Mesenchymal stem cell (in vitro differentiated cells and primary cell): ENCODE results near the gene GULP1.

Source experiments
- DNase-seq: peaks from one replicate; pipeline ENCODE4 v3.0.0-alpha.2; 2013
- H2AFZ ChIP-seq: one replicate; pipeline ENCODE4 v1.6.1; 2013; ENCODE audit warnings: low read depth, mild to moderate bottlenecking, control low read depth, inconsistent platforms, low read length, moderate library complexity
- H2AK5ac ChIP-seq: 2 replicates; pipeline ENCODE4 v1.6.1; 2013; ENCODE audit warnings: low read length, moderate library complexity, mild to moderate bottlenecking, inconsistent platforms; ENCODE audit not compliant: severe bottlenecking
- H2BK120ac ChIP-seq: one replicate; pipeline ENCODE4 v1.6.1; 2013; ENCODE audit warnings: low read depth, mild to moderate bottlenecking, inconsistent platforms, low read length, moderate library complexity
- H2BK12ac ChIP-seq, 2 experiments: one replicate each; pipeline ENCODE4 v1.6.1; 2013; ENCODE audit warnings: inconsistent platforms in 2 of 2, low read length in 2 of 2, mild to moderate bottlenecking in 2 of 2, moderate library complexity in 2 of 2, control low read depth in 1 of 2
- H2BK15ac ChIP-seq: one replicate; pipeline ENCODE4 v1.6.1; 2013; ENCODE audit warnings: mild to moderate bottlenecking, low read depth, inconsistent platforms; ENCODE audit not compliant: poor library complexity, severe bottlenecking
- H2BK5ac ChIP-seq: 2 replicates; pipeline ENCODE4 v1.6.1; 2013; ENCODE audit warnings: low read depth, mild to moderate bottlenecking, low read length, control low read depth, inconsistent platforms; ENCODE audit not compliant: poor library complexity, severe bottlenecking
- H3K14ac ChIP-seq, 2 experiments: one replicate each; pipeline ENCODE4 v1.6.1; 2013; ENCODE audit warnings: inconsistent platforms in 2 of 2, low read length in 2 of 2, control low read depth in 1 of 2, mild to moderate bottlenecking in 1 of 2, moderate library complexity in 1 of 2
- H3K18ac ChIP-seq, 2 experiments: one replicate each; pipeline ENCODE4 v1.6.1; 2013; ENCODE audit warnings: inconsistent platforms in 2 of 2, low read length in 2 of 2, control low read depth in 1 of 2, low read depth in 1 of 2, mild to moderate bottlenecking in 1 of 2
- H3K23ac ChIP-seq, 2 experiments: one replicate each; pipeline ENCODE4 v1.6.1; 2013; ENCODE audit warnings: inconsistent platforms in 2 of 2, low read length in 2 of 2, mild to moderate bottlenecking in 2 of 2, moderate library complexity in 2 of 2, control low read depth in 1 of 2
- H3K27ac ChIP-seq: 2 replicates; pipeline ENCODE4 v1.5.1; 2013; ENCODE audit warnings: mild to moderate bottlenecking, moderate library complexity, low read length, control low read depth, inconsistent platforms; ENCODE audit not compliant: poor library complexity, severe bottlenecking
- H3K27me3 ChIP-seq, 2 experiments: 2 replicates each; pipeline versions ENCODE4 v1.6.1 to v1.7.0; 2013; ENCODE audit warnings: low read length in 2 of 2, mild to moderate bottlenecking in 2 of 2, moderate library complexity in 2 of 2, control low read depth in 1 of 2, inconsistent platforms in 1 of 2; ENCODE audit not compliant: control insufficient read depth in 1 of 2, insufficient read depth in 1 of 2
- H3K36me3 ChIP-seq, 2 experiments: 2 replicates each; pipeline versions ENCODE4 v1.6.1 to v1.7.0; 2013; ENCODE audit warnings: low read length in 2 of 2, control low read depth in 1 of 2, inconsistent platforms in 1 of 2, low read depth in 1 of 2, mild to moderate bottlenecking in 1 of 2; ENCODE audit not compliant: insufficient read depth in 2 of 2, control insufficient read depth in 1 of 2
- H3K4ac ChIP-seq, 2 experiments: one replicate each; pipeline ENCODE4 v1.6.1; 2013; ENCODE audit warnings: inconsistent platforms in 2 of 2, low read length in 2 of 2, mild to moderate bottlenecking in 2 of 2, moderate library complexity in 2 of 2, control low read depth in 1 of 2, low read depth in 1 of 2
- H3K4me1 ChIP-seq: 2 replicates; pipeline ENCODE4 v1.6.1; 2013; ENCODE audit warnings: low read depth, low read length, control low read depth; ENCODE audit not compliant: control insufficient read depth, insufficient read depth
- H3K4me2 ChIP-seq: 2 replicates; pipeline ENCODE4 v1.6.1; 2013; ENCODE audit warnings: low read length, mild to moderate bottlenecking, inconsistent platforms; ENCODE audit not compliant: poor library complexity, severe bottlenecking
- H3K4me3 ChIP-seq, 2 experiments: 2 replicates each; pipeline versions ENCODE4 v1.5.1 to v1.7.0; 2013; ENCODE audit warnings: low read length in 2 of 2, mild to moderate bottlenecking in 2 of 2, control low read depth in 1 of 2, low read depth in 1 of 2; ENCODE audit not compliant: insufficient read depth in 1 of 2
- H3K79me1 ChIP-seq: replicated peaks from 2 replicates; pipeline ENCODE4 v1.6.1; 2013; ENCODE audit warnings: mild to moderate bottlenecking, control low read depth, low read length, inconsistent platforms; ENCODE audit not compliant: poor library complexity, severe bottlenecking
- H3K9ac ChIP-seq: 2 replicates; pipeline ENCODE4 v1.7.0; 2013; ENCODE audit warnings: mild to moderate bottlenecking, low read length, moderate library complexity
- H3K9me3 ChIP-seq: 2 replicates; pipeline ENCODE4 v1.7.0; 2013; ENCODE audit warnings: mild to moderate bottlenecking, low read length; ENCODE audit not compliant: control insufficient read depth
- H4K8ac ChIP-seq: one replicate; pipeline ENCODE4 v1.6.1; 2013; ENCODE audit warnings: inconsistent platforms, mild to moderate bottlenecking, low read length, moderate library complexity
- H4K91ac ChIP-seq: one replicate; pipeline ENCODE4 v1.6.1; 2013; ENCODE audit warnings: mild to moderate bottlenecking, low read length, inconsistent platforms
- WGBS: methylation state at CpG from one replicate; pipeline ENCODE4 v1.1.7; 2013; ENCODE audit warnings: mixed read lengths; 5-methylcytosine and 5-hydroxymethylcytosine counted together

Gene GULP1

DNA sequence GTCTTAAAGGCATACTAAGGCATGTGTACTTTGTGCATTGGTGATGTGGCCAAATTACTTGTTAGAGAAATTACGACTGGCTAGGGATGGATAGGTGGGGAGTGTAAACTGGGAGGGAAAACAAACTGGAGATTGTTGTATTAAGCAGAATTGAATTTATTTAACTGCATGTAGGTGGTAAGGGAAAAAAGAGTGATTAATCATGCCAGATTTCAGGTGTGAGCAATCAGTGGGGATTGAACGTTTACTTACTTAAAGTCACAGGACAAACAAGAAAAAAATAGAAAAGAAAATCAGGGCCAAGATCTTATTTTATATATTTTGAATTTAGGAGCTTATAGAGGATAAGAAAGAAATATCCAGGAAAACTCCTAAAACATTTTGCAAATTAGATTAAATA lies 88.6 kb downstream of the GULP1 start:
- Histone ChIP-seq H3K36me3 (peaks cover 0 to 11% of the 10 kb centered on the region in 2 experiments), H2BK12ac (no peak overlapping the region), H2BK120ac (no peak overlapping the region), H3K14ac (no peak overlapping the region), H3K4me3 (no peak overlapping the region), H3K4me2 (no peak overlapping the region), H2AK5ac (no peak overlapping the region), H3K23ac (no peak overlapping the region), H3K79me1 (peaks cover 18% of the 10 kb centered on the region), H2AFZ (no peak overlapping the region), H3K4me1 (peaks cover 4% of the 10 kb centered on the region), H3K18ac (peak overlapping the region in 1 of 2 experiments; percentile 54), H2BK5ac (no peak overlapping the region), H4K8ac (no peak overlapping the region), H4K91ac (no peak overlapping the region), H2BK15ac (no peak overlapping the region), H3K27me3 (no peaks in the 10 kb centered on the region), H3K9ac (no peak overlapping the region), H3K9me3 (peaks cover 4% of the 10 kb centered on the region), H3K27ac (peak overlapping the region; percentile 49), H3K4ac (no peak overlapping the region)
- DNase-seq = no peak
- WGBS = 97% methylated on average over 1 of the region's 2 CpGs

DNA sequence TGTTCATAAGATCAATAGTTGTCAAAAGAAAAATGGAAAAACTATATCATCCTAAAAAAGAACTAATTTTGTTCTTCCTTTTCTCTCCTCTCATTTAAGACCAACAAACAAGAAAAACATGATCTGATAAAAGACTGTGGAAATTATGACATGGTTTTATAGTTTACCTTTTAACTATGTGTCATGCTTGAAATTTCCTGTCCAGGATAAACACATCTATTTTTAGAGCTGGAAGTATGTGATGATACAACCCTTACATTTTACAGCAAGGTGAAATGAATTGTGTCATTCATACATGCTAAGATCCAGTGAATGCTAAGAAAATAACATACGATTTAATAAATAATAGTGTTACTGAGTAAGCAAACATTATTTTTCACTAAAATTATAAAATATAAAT lies 89.9 kb downstream of the GULP1 start:
- H2BK120ac ChIP-seq = no peak overlapping the region
- H3K9me3 ChIP-seq = peaks cover 12% of the 10 kb centered on the region
- peak; percentile 87 for DNase-seq
- H3K27ac ChIP-seq = no peak overlapping the region
- no peak overlapping the region for H2BK12ac ChIP-seq
- no peak overlapping the region for H3K18ac ChIP-seq
- H3K27me3 ChIP-seq = no peaks in the 10 kb centered on the region
- no peak overlapping the region for H2AK5ac ChIP-seq
- H3K14ac ChIP-seq = no peak overlapping the region
- peaks cover 0 to 16% of the 10 kb centered on the region in 2 experiments for H3K36me3 ChIP-seq
- H3K4me3 ChIP-seq = no peak overlapping the region
- H3K4me1 ChIP-seq = peaks cover 4% of the 10 kb centered on the region
- no peak overlapping the region for H3K4me2 ChIP-seq
- WGBS = no CpG with 5 or more reads among the region's 1 CpG
- H3K4ac ChIP-seq = no peak overlapping the region
- H2AFZ ChIP-seq = no peak overlapping the region
- no peak overlapping the region for H3K9ac ChIP-seq
- H3K23ac ChIP-seq = no peak overlapping the region
- H3K79me1 ChIP-seq = peaks cover 19% of the 10 kb centered on the region
- no peak overlapping the region for H4K91ac ChIP-seq
- no peak overlapping the region for H4K8ac ChIP-seq
- H2BK5ac ChIP-seq = no peak overlapping the region
- H2BK15ac ChIP-seq = no peak overlapping the region

DNA sequence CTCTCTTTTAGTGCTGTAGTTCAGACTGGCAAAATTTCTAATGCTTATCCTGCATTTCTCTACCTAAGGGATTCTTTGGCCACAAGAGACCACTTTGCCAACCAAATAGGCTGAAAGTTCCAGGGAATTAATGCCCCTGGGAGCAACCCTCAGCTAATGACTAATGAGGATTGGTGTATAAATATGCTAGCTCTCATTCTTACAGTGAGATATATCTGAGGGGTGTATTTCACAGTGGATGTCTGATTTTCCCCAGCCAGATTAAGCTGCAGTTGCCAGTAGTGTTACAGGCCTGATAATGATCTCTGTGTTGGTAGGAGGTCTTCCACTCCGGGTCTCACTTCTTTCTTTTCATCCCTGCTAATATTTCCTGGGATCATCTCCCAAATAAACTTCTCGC lies 90.4 kb downstream of the GULP1 start:
- H3K79me1 ChIP-seq = peaks cover 19% of the 10 kb centered on the region
- peak overlapping the region; percentile 84 for H2BK5ac ChIP-seq
- peak; percentile 64 for DNase-seq
- peaks cover 0 to 16% of the 10 kb centered on the region in 2 experiments for H3K36me3 ChIP-seq
- no peak overlapping the region for H3K14ac ChIP-seq
- H2AFZ ChIP-seq = no peak overlapping the region
- H2BK12ac ChIP-seq = no peak overlapping the region
- no peaks in the 10 kb centered on the region for H3K27me3 ChIP-seq
- H3K27ac ChIP-seq = peak overlapping the region; percentile 94
- H3K18ac ChIP-seq = peak overlapping the region in 1 of 2 experiments; percentile 43
- no peak overlapping the region for H2BK120ac ChIP-seq
- H3K4me3 ChIP-seq = no peak overlapping the region
- H4K91ac ChIP-seq = no peak overlapping the region
- peak overlapping the region; percentile 65 for H3K9ac ChIP-seq
- H2BK15ac ChIP-seq = no peak overlapping the region
- H2AK5ac ChIP-seq = peak overlapping the region; percentile 93
- peak overlapping the region in 1 of 2 experiments; percentile 64 for H3K4ac ChIP-seq
- peak overlapping the region; percentile 37 for H3K4me2 ChIP-seq
- no peak overlapping the region for H3K23ac ChIP-seq
- peaks cover 12% of the 10 kb centered on the region for H3K9me3 ChIP-seq
- H3K4me1 ChIP-seq = peaks cover 4% of the 10 kb centered on the region
- no CpG with 5 or more reads among the region's 2 CpGs for WGBS
- H4K8ac ChIP-seq = no peak overlapping the region

DNA sequence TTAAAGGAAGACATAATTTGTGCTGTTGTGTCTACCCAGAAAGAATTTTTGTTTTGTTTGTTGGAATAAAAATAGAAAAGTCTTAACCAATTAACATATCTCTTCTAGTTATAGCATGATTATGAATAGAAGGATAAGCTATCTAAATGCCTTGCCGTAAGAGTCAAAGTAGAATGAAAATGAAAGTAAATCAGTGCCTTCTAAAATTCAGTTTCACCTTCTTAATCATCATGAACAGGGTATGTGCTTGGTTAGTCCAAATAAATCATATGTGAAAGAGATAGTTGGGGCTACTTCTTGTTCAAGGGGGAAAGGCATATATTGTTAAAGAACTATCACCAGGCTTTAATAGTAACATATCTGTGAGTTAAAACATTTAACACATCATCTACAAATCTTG lies 91.5 kb downstream of the GULP1 start:
- peak; percentile 34 for DNase-seq
- H3K9me3 ChIP-seq = peaks cover 12% of the 10 kb centered on the region
- H3K4ac ChIP-seq = no peak overlapping the region
- H3K27me3 ChIP-seq = no peaks in the 10 kb centered on the region
- H3K14ac ChIP-seq = no peak overlapping the region
- H3K18ac ChIP-seq = no peak overlapping the region
- peaks cover 0 to 16% of the 10 kb centered on the region in 2 experiments for H3K36me3 ChIP-seq
- H3K4me2 ChIP-seq = no peak overlapping the region
- H3K23ac ChIP-seq = no peak overlapping the region
- no peak overlapping the region for H2BK5ac ChIP-seq
- no peak overlapping the region for H2BK12ac ChIP-seq
- H3K79me1 ChIP-seq = peaks cover 19% of the 10 kb centered on the region
- WGBS = 100% methylated on average over 1 of the region's 1 CpG
- H3K27ac ChIP-seq = peak overlapping the region; percentile 94
- peaks cover 4% of the 10 kb centered on the region for H3K4me1 ChIP-seq
- peak overlapping the region; percentile 65 for H3K9ac ChIP-seq
- no peak overlapping the region for H2AK5ac ChIP-seq
- H2BK120ac ChIP-seq = no peak overlapping the region
- peak overlapping the region in 1 of 2 experiments; percentile 64 for H3K4me3 ChIP-seq
- no peak overlapping the region for H2BK15ac ChIP-seq
- H2AFZ ChIP-seq = no peak overlapping the region
- no peak overlapping the region for H4K8ac ChIP-seq
- no peak overlapping the region for H4K91ac ChIP-seq
